ENCODE measurements around the gene EIF4EBP2. TPM values are rescaled to one million over a fixed set of nuclear protein-coding genes. Genes with fewer than 3 reads are reported as not detected.

The EIF4EBP2 gene
- total RNA-seq, 1 donor from 2014 or later, result 122 TPM

DNA sequence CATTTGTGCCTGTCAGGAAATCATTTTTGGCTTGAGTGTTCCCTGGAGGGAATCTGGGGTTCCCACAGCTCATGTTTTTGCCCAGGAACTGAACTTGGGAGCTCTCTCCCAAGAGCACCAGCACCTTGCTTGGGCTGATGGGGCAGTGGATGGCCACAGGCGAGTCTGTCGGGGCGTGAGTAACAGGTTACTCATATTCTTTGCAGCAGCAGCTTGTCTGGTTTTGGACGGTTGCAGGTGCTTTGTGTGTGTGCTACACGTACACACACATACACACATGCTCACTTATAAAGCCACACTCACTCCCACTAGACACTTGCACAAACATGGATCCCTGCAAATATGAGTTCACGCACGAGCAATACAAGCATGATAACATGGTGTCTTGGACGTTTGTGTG lies 71.7 kb downstream of the EIF4EBP2 start:
- H3K27me3 ChIP-seq, result peaks cover 38% of the 10 kb centered on the region
- no peak overlapping the region for H3K4me3 Mint-ChIP-seq
- no peak overlapping the region for H2AFZ ChIP-seq (replicated peaks)
- H3K4me3 ChIP-seq, result no peak overlapping the region
- no peak overlapping the region for H3K27ac Mint-ChIP-seq
- no peaks in the 10 kb centered on the region for H4K20me1 ChIP-seq (ENCODE audit: low read depth)
- peaks cover 11% of the 10 kb centered on the region for H3K4me1 ChIP-seq
- no peak overlapping the region for H3K9ac ChIP-seq
- no peaks in the 10 kb centered on the region for H3K9me3 ChIP-seq (ENCODE audit: low read depth)
- no peak overlapping the region for H3K27ac ChIP-seq
- peaks cover 22% of the 10 kb centered on the region for H3K4me1 Mint-ChIP-seq
- H3K9me3 Mint-ChIP-seq, result no peaks in the 10 kb centered on the region
- no peak overlapping the region for H3K4me2 ChIP-seq
- TF ChIP-seq EZH2phosphoT487 (IDR thresholded peaks at IDR 0.05), result no peak
- TF ChIP-seq, protein P1, sequence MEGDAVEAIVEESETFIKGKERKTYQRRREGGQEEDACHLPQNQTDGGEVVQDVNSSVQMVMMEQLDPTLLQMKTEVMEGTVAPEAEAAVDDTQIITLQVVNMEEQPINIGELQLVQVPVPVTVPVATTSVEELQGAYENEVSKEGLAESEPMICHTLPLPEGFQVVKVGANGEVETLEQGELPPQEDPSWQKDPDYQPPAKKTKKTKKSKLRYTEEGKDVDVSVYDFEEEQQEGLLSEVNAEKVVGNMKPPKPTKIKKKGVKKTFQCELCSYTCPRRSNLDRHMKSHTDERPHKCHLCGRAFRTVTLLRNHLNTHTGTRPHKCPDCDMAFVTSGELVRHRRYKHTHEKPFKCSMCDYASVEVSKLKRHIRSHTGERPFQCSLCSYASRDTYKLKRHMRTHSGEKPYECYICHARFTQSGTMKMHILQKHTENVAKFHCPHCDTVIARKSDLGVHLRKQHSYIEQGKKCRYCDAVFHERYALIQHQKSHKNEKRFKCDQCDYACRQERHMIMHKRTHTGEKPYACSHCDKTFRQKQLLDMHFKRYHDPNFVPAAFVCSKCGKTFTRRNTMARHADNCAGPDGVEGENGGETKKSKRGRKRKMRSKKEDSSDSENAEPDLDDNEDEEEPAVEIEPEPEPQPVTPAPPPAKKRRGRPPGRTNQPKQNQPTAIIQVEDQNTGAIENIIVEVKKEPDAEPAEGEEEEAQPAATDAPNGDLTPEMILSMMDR (IDR thresholded peaks at IDR 0.05), result no peak
- TF ChIP-seq EZH2 (IDR thresholded peaks at IDR 0.05), result no peak
- H3K79me2 ChIP-seq (ENCODE audit: low read depth), result peaks cover 14% of the 10 kb centered on the region
- H3K36me3 Mint-ChIP-seq, result no peaks in the 10 kb centered on the region
- H3K27me3 Mint-ChIP-seq (ENCODE audit: insufficient read depth, low read depth), result peaks cover 9% of the 10 kb centered on the region
- no peak for DNase-seq (ENCODE audit: low spot score)
- no peaks in the 10 kb centered on the region for H3K36me3 ChIP-seq
- peaks cover 14% of the 10 kb centered on the region for H3F3A ChIP-seq (ENCODE audit: low read depth)

DNA sequence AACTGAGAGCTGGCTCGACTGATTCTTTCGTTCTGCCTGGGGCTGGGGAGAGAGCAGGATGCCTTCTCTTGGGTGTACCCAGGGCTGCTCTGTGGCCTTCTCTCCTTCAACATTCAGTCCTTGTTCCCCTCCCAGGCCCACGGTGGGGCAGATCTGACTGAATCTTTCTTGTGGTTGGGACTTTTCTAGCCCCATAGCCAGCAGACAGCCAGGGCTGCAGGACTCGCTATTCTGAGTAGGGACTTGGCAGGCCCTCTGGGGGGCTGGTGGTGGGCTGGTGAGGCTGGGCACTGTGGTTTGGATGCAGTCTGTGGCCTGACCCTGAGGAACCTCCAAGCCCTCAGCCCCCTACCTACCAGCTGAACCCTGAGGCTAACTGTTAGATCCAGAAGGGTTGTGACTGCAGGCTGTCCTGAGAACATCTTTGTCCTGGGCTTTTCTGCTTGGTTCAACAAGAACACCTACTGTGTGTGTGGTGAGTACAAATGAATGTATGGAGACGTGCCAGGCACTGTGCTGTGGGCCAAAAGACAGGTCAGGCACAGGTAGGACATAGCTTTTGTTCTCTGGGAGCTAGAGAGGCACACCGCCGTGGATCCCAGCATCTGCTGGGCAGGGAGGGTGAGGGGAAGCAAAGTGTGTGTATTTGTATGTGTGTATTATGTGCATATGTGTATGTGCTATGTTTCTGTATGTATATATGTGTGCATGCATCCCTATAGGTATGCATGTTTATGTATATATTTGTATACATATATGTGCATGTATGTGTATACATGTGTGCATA lies 72.5 kb downstream of the EIF4EBP2 start:
- Histone ChIP-seq H3K9ac (no peak overlapping the region), H3K27ac (no peak overlapping the region), H3K36me3 (no peaks in the 10 kb centered on the region), H3K4me3 (no peak overlapping the region), H3K9me3 (ENCODE audit: low read depth) (no peaks in the 10 kb centered on the region), H3K4me2 (no peak overlapping the region), H3K79me2 (ENCODE audit: low read depth) (peaks cover 15% of the 10 kb centered on the region), H4K20me1 (ENCODE audit: low read depth) (no peaks in the 10 kb centered on the region), H3K4me1 (peaks cover 11% of the 10 kb centered on the region), H3K27me3 (peaks cover 38% of the 10 kb centered on the region), H3F3A (ENCODE audit: low read depth) (peaks cover 14% of the 10 kb centered on the region), H2AFZ (replicated peaks) (no peak overlapping the region)
- Mint-ChIP-seq H3K36me3 (no peaks in the 10 kb centered on the region), H3K27ac (no peak overlapping the region), H3K9me3 (no peaks in the 10 kb centered on the region), H3K27me3 (ENCODE audit: insufficient read depth, low read depth) (peaks cover 9% of the 10 kb centered on the region), H3K4me1 (peaks cover 21% of the 10 kb centered on the region), H3K4me3 (peak overlapping the region; percentile 84)
- DNase-seq (ENCODE audit: low spot score), result peak; percentile 1
- TF ChIP-seq EZH2 (IDR thresholded peaks at IDR 0.05), result no peak
- TF ChIP-seq, protein P1 (IDR thresholded peaks at IDR 0.05), result no peak
- TF ChIP-seq EZH2phosphoT487 (IDR thresholded peaks at IDR 0.05), result no peak

DNA sequence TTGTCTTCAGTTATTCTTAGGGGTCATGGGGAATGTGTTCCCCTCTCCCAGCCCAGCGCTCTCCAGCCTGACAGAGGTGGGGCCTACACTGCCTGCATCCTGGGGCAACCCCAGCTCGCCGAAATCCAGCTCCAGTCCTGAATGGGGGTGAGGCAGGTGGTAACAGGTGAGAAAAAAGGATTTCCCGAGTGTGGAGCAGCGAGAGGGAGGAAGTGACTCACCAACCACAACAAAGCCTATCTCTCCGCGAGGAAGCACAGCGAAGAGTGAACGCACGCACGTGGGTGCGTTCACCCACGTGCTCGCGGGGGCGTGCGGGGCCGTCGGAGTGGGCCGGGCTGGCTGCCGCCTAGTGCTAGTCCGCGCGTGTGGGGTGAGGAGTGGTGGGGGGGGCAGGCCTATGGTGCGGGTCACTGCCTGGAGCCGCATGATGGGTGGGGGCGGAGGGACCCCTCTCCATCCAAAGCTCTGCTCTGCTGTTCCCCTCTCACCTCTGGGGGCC lies 73.8 kb downstream of the EIF4EBP2 start:
- H3K27me3 Mint-ChIP-seq (ENCODE audit: insufficient read depth, low read depth), result peaks cover 12% of the 10 kb centered on the region

More for the DNA sequence above, 73.8 kb downstream of the EIF4EBP2 start:
- no peak overlapping the region for H3K27ac ChIP-seq
- peaks cover 14% of the 10 kb centered on the region for H3F3A ChIP-seq (ENCODE audit: low read depth)
- peaks cover 11% of the 10 kb centered on the region for H3K4me1 ChIP-seq
- peak overlapping the region; percentile 100 for H2AFZ ChIP-seq (replicated peaks)
- H3K9me3 ChIP-seq (ENCODE audit: low read depth), result no peaks in the 10 kb centered on the region
- no peaks in the 10 kb centered on the region for H3K36me3 ChIP-seq
- H3K9me3 Mint-ChIP-seq, result no peaks in the 10 kb centered on the region
- peak overlapping the region; percentile 49 for H3K9ac ChIP-seq
- no peaks in the 10 kb centered on the region for H4K20me1 ChIP-seq (ENCODE audit: low read depth)
- H3K4me3 ChIP-seq, result peak overlapping the region; percentile 91
- peaks cover 22% of the 10 kb centered on the region for H3K4me1 Mint-ChIP-seq
- TF ChIP-seq, protein P1 (IDR thresholded peaks at IDR 0.05), result no peak
- TF ChIP-seq EZH2 (IDR thresholded peaks at IDR 0.05), result no peak
- no peak for TF ChIP-seq EZH2phosphoT487 (IDR thresholded peaks at IDR 0.05)
- H3K4me3 Mint-ChIP-seq, result peak overlapping the region; percentile 84
- H3K36me3 Mint-ChIP-seq, result no peaks in the 10 kb centered on the region
- peak overlapping the region; percentile 99 for H3K4me2 ChIP-seq
- peak; percentile 20 for DNase-seq (ENCODE audit: low spot score)
- peaks cover 15% of the 10 kb centered on the region for H3K79me2 ChIP-seq (ENCODE audit: low read depth)
- H3K27me3 ChIP-seq, result peaks cover 38% of the 10 kb centered on the region
- no peak overlapping the region for H3K27ac Mint-ChIP-seq

Other genes with a start within 250 kb of the EIF4EBP2 start
- gene SAR1A, start 233.6 kb upstream of the EIF4EBP2 start, total RNA-seq (ENCODE audit: low replicate concordance), result 93.5 and 147 TPM in 2 replicates
- 134 and 203 TPM in 2 replicates for gene PPA1, start 170.7 kb upstream of the EIF4EBP2 start, total RNA-seq (ENCODE audit: low replicate concordance)
- 0.06 TPM in 1 of 2 replicates, not detected in the other for gene NPFFR1, start 120.1 kb upstream of the EIF4EBP2 start, total RNA-seq (ENCODE audit: low replicate concordance)
- gene LRRC20, start 21.5 kb upstream of the EIF4EBP2 start, total RNA-seq (ENCODE audit: low replicate concordance), result 19.0 and 44.9 TPM in 2 replicates
- gene NODAL, start 37.5 kb downstream of the EIF4EBP2 start, total RNA-seq (ENCODE audit: low replicate concordance), result not detected in 2 replicates
- 9.6 and 20.4 TPM in 2 replicates for gene PALD1, start 74.6 kb downstream of the EIF4EBP2 start, total RNA-seq (ENCODE audit: low replicate concordance)
- gene PRF1, start 198.6 kb downstream of the EIF4EBP2 start, total RNA-seq (ENCODE audit: low replicate concordance), result not detected in 2 replicates